ENCODE results near the gene KLHL29. TPM values are rescaled to one million over a fixed set of nuclear protein-coding genes. Genes with fewer than 3 reads are reported as not detected.
A peak's percentile ranks its signal among the peaks of the same experiment; 100 is the strongest.

Gene KLHL29
- total RNA-seq, 1 donor from 2014 or later = 15.1 TPM

- no peaks in the 10 kb centered on the region for H3K27me3 ChIP-seq
- no peaks in the 10 kb centered on the region for H3K4me1 ChIP-seq
- peaks cover 13% of the 10 kb centered on the region for H3K36me3 ChIP-seq
- no peak overlapping the region for H3K4me3 ChIP-seq
- H3K27ac ChIP-seq = no peak overlapping the region
- DNase-seq (no peak), ATAC-seq (no peak)
- H3K9me3 ChIP-seq = no peaks in the 10 kb centered on the region
- TF ChIP-seq CTCF (IDR thresholded peaks at IDR 0.05) = no peak
- intact Hi-C loops (cut with DNase I) = no loop called here
These were observed 307.3 kb downstream of the KLHL29 start for GRCh38 chr2:23692263-23692662.

GRCh38 chr2:23692851-23693605, 308.0 kb downstream of the KLHL29 start:
- Histone ChIP-seq H3K27me3 (no peaks in the 10 kb centered on the region), H3K9me3 (no peaks in the 10 kb centered on the region), H3K4me1 (peaks cover 4% of the 10 kb centered on the region), H3K36me3 (peaks cover 13% of the 10 kb centered on the region), H3K4me3 (no peak overlapping the region), H3K27ac (no peak overlapping the region)
- DNase-seq (peak; percentile 56), ATAC-seq (no peak)
- intact Hi-C loops (cut with DNase I) = no loop called here
- TF ChIP-seq CTCF (IDR thresholded peaks at IDR 0.05) = no peak

- Histone ChIP-seq H3K36me3 (peaks cover 13% of the 10 kb centered on the region), H3K4me3 (no peak overlapping the region), H3K27me3 (no peaks in the 10 kb centered on the region), H3K9me3 (no peaks in the 10 kb centered on the region), H3K27ac (no peak overlapping the region), H3K4me1 (peaks cover 7% of the 10 kb centered on the region)
- intact Hi-C loops (cut with DNase I) = no loop called here
- ATAC-seq (no peak), DNase-seq (no peak)
- TF ChIP-seq CTCF (IDR thresholded peaks at IDR 0.05) = no peak
These were observed 308.6 kb downstream of the KLHL29 start for GRCh38 chr2:23693606-23693951.

- Histone ChIP-seq H3K4me1 (peaks cover 10% of the 10 kb centered on the region), H3K27me3 (no peaks in the 10 kb centered on the region), H3K4me3 (no peak overlapping the region), H3K36me3 (peaks cover 13% of the 10 kb centered on the region), H3K9me3 (no peaks in the 10 kb centered on the region), H3K27ac (no peak overlapping the region)
- TF ChIP-seq CTCF (IDR thresholded peaks at IDR 0.05) = no peak
- intact Hi-C loops (cut with DNase I) = no loop called here
- DNase-seq = no peak
- no peak for ATAC-seq
These were observed 309.4 kb downstream of the KLHL29 start for GRCh38 chr2:23694058-23695045.

- intact Hi-C loops (cut with DNase I) = no loop called here
- Histone ChIP-seq H3K9me3 (no peaks in the 10 kb centered on the region), H3K4me3 (no peak overlapping the region), H3K4me1 (peaks cover 10% of the 10 kb centered on the region), H3K27ac (no peak overlapping the region), H3K36me3 (peaks cover 13% of the 10 kb centered on the region), H3K27me3 (no peaks in the 10 kb centered on the region)
- ATAC-seq = no peak
- TF ChIP-seq CTCF (IDR thresholded peaks at IDR 0.05) = no peak
- DNase-seq = no peak
These were observed 310.4 kb downstream of the KLHL29 start for GRCh38 chr2:23695214-23695889.

Data from upper lobe of right lung (tissue), 1 donor.